Measurements from ENCODE around the gene HMGXB3. TPM values are rescaled to one million over a fixed set of nuclear protein-coding genes. Genes with fewer than 3 reads are reported as not detected.

The HMGXB3 gene
- total RNA-seq, 1 experiment from 2014 or later, result 23.8 TPM

DNA sequence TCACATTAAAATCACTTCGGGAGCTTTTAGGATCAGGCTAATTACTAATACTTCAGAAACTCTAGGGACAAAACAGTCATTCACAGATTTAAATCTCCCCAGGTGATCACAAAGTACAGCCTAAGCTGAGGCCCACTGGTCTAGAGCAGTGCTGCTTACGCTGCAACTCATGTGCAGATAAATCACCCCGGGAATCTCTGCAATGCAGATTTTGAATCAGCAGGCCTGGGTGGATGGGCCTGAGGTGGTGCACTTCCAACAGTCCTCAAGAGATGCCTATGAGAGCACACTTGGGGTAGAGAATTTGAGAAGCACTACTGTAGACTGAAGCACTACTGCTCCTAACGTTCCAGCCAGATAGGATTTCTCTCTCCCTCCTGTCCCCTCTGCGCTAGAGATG is 57.5 kb downstream of the HMGXB3 start:
- Histone ChIP-seq H3K36me3 (replicated peaks; ENCODE audit: control insufficient read depth, insufficient read depth, low read length) (peaks cover 5% of the 10 kb centered on the region), H3K4me3 (ENCODE audit: insufficient read depth, low read depth, low read length) (no peak overlapping the region), H3K27me3 (ENCODE audit: control insufficient read depth, insufficient read depth, low read length) (no peaks in the 10 kb centered on the region; the same call in 1 of the 2 replicates)
- peak; percentile 79 for DNase-seq

GRCh38 chr5:150058480-150059126 is 58.1 kb downstream of the HMGXB3 start:
- DNase-seq, result peak; percentile 26
- H3K36me3 ChIP-seq (replicated peaks; ENCODE audit: control insufficient read depth, insufficient read depth, low read length), result peaks cover 3% of the 10 kb centered on the region
- H3K4me3 ChIP-seq (ENCODE audit: insufficient read depth, low read depth, low read length), result no peak overlapping the region
- no peaks in the 10 kb centered on the region; the same call in 1 of the 2 replicates for H3K27me3 ChIP-seq (ENCODE audit: control insufficient read depth, insufficient read depth, low read length)

DNA sequence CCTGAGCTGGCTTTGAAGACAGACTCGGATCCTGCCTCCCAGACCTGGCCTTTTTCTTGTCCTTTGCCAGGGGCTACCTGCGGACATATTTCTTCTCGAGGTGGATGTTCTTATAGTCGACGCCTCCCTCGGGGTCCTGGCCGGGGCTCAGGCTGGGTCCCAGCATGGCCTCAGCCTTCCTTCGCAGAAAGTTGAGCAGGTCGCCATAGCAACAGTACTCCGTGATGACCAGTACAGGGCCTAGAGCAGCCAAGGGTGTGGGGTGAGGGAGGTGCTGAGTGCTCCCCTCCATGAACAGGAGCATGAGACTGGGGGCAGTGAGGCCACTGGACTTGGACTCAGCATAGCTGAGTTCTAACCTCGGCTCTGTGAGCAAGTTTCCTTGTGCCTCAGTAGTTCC is 59.1 kb downstream of the HMGXB3 start:
- Histone ChIP-seq H3K4me3 (ENCODE audit: insufficient read depth, low read depth, low read length) (no peak overlapping the region), H3K36me3 (replicated peaks; ENCODE audit: control insufficient read depth, insufficient read depth, low read length) (no peaks in the 10 kb centered on the region; the same call in 1 of the 2 replicates), H3K27me3 (ENCODE audit: control insufficient read depth, insufficient read depth, low read length) (no peaks in the 10 kb centered on the region; the same call in 1 of the 2 replicates)
- peak; percentile 50 for DNase-seq

GRCh38 chr5:150060471-150060870 is 59.9 kb downstream of the HMGXB3 start:
- DNase-seq, result peak; percentile 18
- H3K36me3 ChIP-seq (replicated peaks; ENCODE audit: control insufficient read depth, insufficient read depth, low read length), result no peaks in the 10 kb centered on the region
- H3K27me3 ChIP-seq (ENCODE audit: control insufficient read depth, insufficient read depth, low read length), result no peaks in the 10 kb centered on the region; the same call in 1 of the 2 replicates
- H3K4me3 ChIP-seq (ENCODE audit: insufficient read depth, low read depth, low read length), result no peak overlapping the region

- Histone ChIP-seq H3K27me3 (ENCODE audit: control insufficient read depth, insufficient read depth, low read length) (no peaks in the 10 kb centered on the region; the same call in 1 of the 2 replicates), H3K4me3 (ENCODE audit: insufficient read depth, low read depth, low read length) (no peak overlapping the region), H3K36me3 (replicated peaks; ENCODE audit: control insufficient read depth, insufficient read depth, low read length) (no peaks in the 10 kb centered on the region)
- DNase-seq, result no peak
These were observed 61.0 kb downstream of the HMGXB3 start for GRCh38 chr5:150061538-150061995.

DNA sequence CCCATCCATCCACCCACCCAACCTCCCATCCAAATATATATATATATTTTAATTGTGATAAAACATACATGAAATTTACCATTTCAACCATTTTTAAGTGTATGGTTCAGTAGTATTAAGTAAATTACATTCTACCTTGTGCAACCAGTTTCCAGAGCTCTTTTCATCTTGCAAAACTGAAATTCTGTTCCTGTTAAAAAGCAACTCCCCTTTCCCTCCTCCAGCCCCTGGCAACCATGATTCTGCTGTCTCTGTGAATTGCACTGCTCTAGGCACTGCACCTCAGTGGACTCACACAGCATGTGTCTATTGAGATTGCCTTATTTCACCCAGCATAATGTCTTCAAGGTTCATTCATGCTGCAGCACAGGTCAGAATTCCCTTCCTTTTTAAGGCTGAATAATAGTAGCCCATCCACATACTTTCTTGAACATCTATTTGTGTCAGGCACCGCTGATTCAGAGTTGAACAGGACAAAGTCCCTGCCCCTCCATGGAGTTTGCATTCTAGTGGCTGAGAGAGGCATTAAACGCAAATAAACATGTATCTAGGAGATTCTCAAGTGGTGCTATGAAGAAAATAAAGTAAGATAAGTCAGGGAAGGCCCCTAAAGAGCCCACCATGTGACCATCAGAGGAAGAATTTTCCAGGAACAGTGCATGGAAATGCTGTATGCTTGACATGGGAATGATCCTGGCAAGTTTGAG is 61.8 kb downstream of the HMGXB3 start:
- Histone ChIP-seq H3K36me3 (replicated peaks; ENCODE audit: control insufficient read depth, insufficient read depth, low read length) (no peaks in the 10 kb centered on the region), H3K4me3 (ENCODE audit: insufficient read depth, low read depth, low read length) (no peak overlapping the region), H3K27me3 (ENCODE audit: control insufficient read depth, insufficient read depth, low read length) (no peaks in the 10 kb centered on the region; the same call in 1 of the 2 replicates)
- DNase-seq, result no peak

DNA sequence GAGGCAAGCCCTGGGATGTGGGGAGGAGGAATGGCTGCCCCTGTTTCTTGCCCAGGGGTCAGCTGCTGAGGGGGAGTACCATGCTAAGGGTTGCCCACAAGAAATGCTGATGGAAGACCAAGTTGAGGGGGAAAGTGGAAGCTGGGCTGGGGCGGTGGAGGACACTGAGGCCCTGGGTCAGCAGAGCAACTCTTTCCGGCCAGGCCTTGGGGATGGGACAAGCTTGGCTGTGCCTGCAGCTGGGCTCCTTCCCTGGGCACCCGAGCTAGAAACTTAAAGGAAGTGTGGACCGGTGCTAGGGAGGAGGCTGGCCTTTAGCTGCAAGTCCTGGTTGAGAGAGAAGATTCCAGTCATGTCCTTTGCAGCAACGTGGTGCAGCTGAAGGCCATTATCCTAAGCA is 63.1 kb downstream of the HMGXB3 start:
- Histone ChIP-seq H3K27me3 (ENCODE audit: control insufficient read depth, insufficient read depth, low read length) (no peaks in the 10 kb centered on the region; the same call in 1 of the 2 replicates), H3K4me3 (ENCODE audit: insufficient read depth, low read depth, low read length) (no peak overlapping the region), H3K36me3 (replicated peaks; ENCODE audit: control insufficient read depth, insufficient read depth, low read length) (no peaks in the 10 kb centered on the region)
- no peak for DNase-seq

DNA sequence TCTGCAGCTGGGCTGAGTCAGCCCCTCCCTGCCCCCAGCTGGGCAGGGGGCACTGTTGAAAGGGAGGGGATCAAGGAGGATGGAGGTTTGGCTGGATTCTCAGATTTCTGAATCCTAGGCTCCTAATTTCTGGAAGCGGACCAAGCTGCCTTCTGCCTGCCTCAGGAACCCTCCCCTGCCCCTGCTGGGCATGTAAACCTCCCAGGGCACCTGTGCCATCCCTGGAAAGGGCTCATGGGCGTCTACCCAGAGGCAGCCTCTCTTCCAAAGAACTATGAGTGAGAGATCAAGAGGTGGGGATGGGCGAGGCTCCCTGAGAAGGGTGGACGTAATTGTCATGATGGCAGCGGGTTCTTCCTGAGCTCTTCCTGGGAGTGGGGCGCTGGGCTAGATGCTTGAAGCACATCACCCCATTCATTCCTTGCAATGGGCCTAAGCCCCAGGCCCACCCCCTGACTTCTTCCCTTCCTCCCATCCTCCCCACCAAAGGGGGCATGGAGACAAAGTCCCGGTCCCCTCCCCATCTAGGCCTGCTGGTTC is 64.2 kb downstream of the HMGXB3 start:
- H3K36me3 ChIP-seq (replicated peaks; ENCODE audit: control insufficient read depth, insufficient read depth, low read length), result no peaks in the 10 kb centered on the region
- no peak overlapping the region for H3K4me3 ChIP-seq (ENCODE audit: insufficient read depth, low read depth, low read length)
- H3K27me3 ChIP-seq (ENCODE audit: control insufficient read depth, insufficient read depth, low read length), result no peaks in the 10 kb centered on the region; the same call in 1 of the 2 replicates
- no peak for DNase-seq

DNA sequence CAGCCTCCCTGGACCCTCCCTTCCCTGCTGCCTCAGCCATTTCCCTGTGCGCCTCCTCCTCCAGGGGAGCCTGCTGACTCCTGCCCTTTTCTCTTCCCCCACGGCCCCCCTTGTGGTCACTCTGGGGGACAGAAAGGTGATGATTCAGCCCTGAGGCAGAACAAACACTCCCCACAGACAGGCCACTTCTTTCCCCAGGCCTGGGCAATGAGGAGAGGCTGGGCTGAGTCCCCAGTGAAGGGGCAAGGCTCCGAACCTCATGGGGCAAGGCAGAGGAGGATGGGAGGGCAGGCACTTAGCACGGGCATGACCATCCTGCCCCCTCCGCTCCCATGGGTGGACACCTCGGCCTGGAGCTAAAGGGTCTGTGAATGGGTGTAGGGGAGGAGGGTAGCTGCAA is 64.8 kb downstream of the HMGXB3 start:
- H3K27me3 ChIP-seq (ENCODE audit: control insufficient read depth, insufficient read depth, low read length), result no peaks in the 10 kb centered on the region
- H3K36me3 ChIP-seq (replicated peaks; ENCODE audit: control insufficient read depth, insufficient read depth, low read length), result no peaks in the 10 kb centered on the region
- H3K4me3 ChIP-seq (ENCODE audit: insufficient read depth, low read depth, low read length), result no peak overlapping the region
- peak; percentile 67 for DNase-seq

DNA sequence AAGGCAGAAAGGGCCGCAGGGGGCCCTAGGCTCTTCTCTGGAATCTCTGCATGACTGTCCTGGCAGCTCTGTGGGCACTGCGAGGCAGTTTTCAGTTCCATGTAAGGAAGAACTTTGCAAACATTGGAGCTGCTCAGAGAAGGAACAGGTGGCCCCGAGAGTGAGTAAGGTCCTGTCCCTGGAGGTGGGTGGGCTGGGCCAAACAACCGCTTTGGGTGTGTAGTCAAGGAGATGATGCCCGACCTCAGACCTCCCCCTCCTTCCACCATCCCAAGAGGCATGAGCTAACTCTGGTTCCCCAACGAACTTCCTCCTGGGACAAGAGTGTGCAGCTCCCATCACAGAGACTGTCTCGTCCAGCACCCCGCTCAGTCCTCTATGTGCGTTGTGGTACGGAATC is 65.3 kb downstream of the HMGXB3 start:
- no peaks in the 10 kb centered on the region for H3K27me3 ChIP-seq (ENCODE audit: control insufficient read depth, insufficient read depth, low read length)
- H3K4me3 ChIP-seq (ENCODE audit: insufficient read depth, low read depth, low read length), result no peak overlapping the region
- no peak for DNase-seq
- no peaks in the 10 kb centered on the region for H3K36me3 ChIP-seq (replicated peaks; ENCODE audit: control insufficient read depth, insufficient read depth, low read length)

- Histone ChIP-seq H3K4me3 (ENCODE audit: insufficient read depth, low read depth, low read length) (no peak overlapping the region), H3K27me3 (ENCODE audit: control insufficient read depth, insufficient read depth, low read length) (no peaks in the 10 kb centered on the region), H3K36me3 (replicated peaks; ENCODE audit: control insufficient read depth, insufficient read depth, low read length) (no peaks in the 10 kb centered on the region)
- DNase-seq, result no peak
These were observed 65.9 kb downstream of the HMGXB3 start for GRCh38 chr5:150066436-150066835.

- no peak for DNase-seq
- no peak overlapping the region for H3K4me3 ChIP-seq (ENCODE audit: insufficient read depth, low read depth, low read length)
- no peaks in the 10 kb centered on the region for H3K27me3 ChIP-seq (ENCODE audit: control insufficient read depth, insufficient read depth, low read length)
- H3K36me3 ChIP-seq (replicated peaks; ENCODE audit: control insufficient read depth, insufficient read depth, low read length), result no peaks in the 10 kb centered on the region
These were observed 66.4 kb downstream of the HMGXB3 start for GRCh38 chr5:150066901-150067396.

GRCh38 chr5:150067405-150067960 is 66.9 kb downstream of the HMGXB3 start:
- H3K27me3 ChIP-seq (ENCODE audit: control insufficient read depth, insufficient read depth, low read length), result no peaks in the 10 kb centered on the region
- H3K36me3 ChIP-seq (replicated peaks; ENCODE audit: control insufficient read depth, insufficient read depth, low read length), result no peaks in the 10 kb centered on the region
- H3K4me3 ChIP-seq (ENCODE audit: insufficient read depth, low read depth, low read length), result no peak overlapping the region
- no peak for DNase-seq

DNA sequence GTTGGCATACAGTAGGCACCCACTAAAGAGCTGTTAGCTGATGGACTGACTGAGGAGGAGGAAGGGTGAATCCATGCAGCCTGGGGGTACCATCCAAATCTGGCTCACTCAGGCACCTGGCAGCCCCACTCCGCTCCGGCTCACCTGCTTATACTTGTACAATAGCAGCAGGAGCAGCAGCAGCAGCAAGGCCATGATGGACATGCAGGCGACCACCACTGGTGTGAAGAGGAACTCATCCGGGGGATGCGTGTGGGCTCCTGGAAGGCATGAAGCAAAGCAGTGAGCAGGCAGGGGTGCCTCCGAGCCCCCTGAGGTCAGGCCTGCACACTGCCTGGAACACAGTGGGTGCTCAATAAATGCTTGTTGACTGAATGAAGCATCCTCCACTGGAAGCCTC is 67.5 kb downstream of the HMGXB3 start:
- no peak for DNase-seq
- Histone ChIP-seq H3K36me3 (replicated peaks; ENCODE audit: control insufficient read depth, insufficient read depth, low read length) (no peaks in the 10 kb centered on the region), H3K4me3 (ENCODE audit: insufficient read depth, low read depth, low read length) (no peak overlapping the region), H3K27me3 (ENCODE audit: control insufficient read depth, insufficient read depth, low read length) (no peaks in the 10 kb centered on the region)
